ENCODE measurements around the gene FLCN. TPM values are rescaled to one million over a fixed set of nuclear protein-coding genes. Genes with fewer than 3 reads are reported as not detected.

FLCN gene
- total and polyA plus RNA-seq, 10 of the 15 experiments (the other 5 are each of a cell fraction or from before 2014, with no cell fraction given), result 1.1 to 24.7 (median 10.4) TPM

- DNase-seq (ENCODE audit: low read depth, low spot score), result no peak
- in situ Hi-C loops (cut with MboI) (no loop called here), intact Hi-C loops (cut with micrococcal nuclease; ENCODE audit: unreplicated experiment) (no loop called here)
- WGBS (ENCODE audit: insufficient coverage, insufficient replicate concordance, low lambda C conversion rate, missing lambda C conversion rate), result 73% methylated on average over 10 of the region's 10 CpGs
- ATAC-seq, result no peak
- Histone ChIP-seq H3K4me3 (no peak overlapping the region), H3K4me1 (ENCODE audit: control insufficient read depth, insufficient read depth, low read length) (no peaks in the 10 kb centered on the region), H3K9me3 (replicated peaks; ENCODE audit: control insufficient read depth, insufficient read depth, low read length) (no peaks in the 10 kb centered on the region), H3K36me3 (ENCODE audit: control insufficient read depth in 2 of 2, insufficient read depth in 2 of 2, low read length in 1 of 2) (peaks cover 0 to 4% of the 10 kb centered on the region in 2 experiments; a peak in 1 of 4 replicates), H2AFZ (ENCODE audit: control insufficient read depth, low read depth, low read length) (no peak overlapping the region), H3K4me2 (ENCODE audit: control insufficient read depth, insufficient read depth) (no peak overlapping the region), H3K27ac (ENCODE audit: control insufficient read depth, insufficient read depth) (no peak overlapping the region), H3K27me3 (replicated peaks in 1 of 2; ENCODE audit: control insufficient read depth in 2 of 2, insufficient read depth in 2 of 2, low read length in 1 of 2) (no peaks in the 10 kb centered on the region), H3K79me2 (ENCODE audit: control insufficient read depth, insufficient read depth, low read length) (peaks cover 6% of the 10 kb centered on the region), H4K20me1 (ENCODE audit: control insufficient read depth, insufficient read depth) (no peaks in the 10 kb centered on the region), H3K9ac (ENCODE audit: control insufficient read depth, insufficient read depth, low read length) (no peak overlapping the region)
- TF ChIP-seq MYC (IDR thresholded peaks at IDR 0.05; ENCODE audit: insufficient read depth, insufficient read length, insufficient replicate concordance, low read length, severe bottlenecking) (no peak), CBX5 (IDR thresholded peaks at IDR 0.05; ENCODE audit: low read depth) (no peak), CTCF (IDR thresholded peaks at IDR 0.05 in 2 of 3, conservative IDR thresholded peaks at IDR 0.05 in 1 of 3; ENCODE audit: control insufficient read depth in 2 of 3, extremely low read depth in 1 of 3, insufficient read depth in 1 of 3, low read depth in 3 of 3, low read length in 3 of 3) (no peak), MAX (IDR thresholded peaks at IDR 0.05; ENCODE audit: low read depth, low read length) (no peak), CEBPB (IDR thresholded peaks at IDR 0.05; ENCODE audit: borderline replicate concordance in 1 of 2, low read depth in 2 of 2, low read length in 2 of 2) (no peak)
- TF ChIP-seq, protein P1, sequence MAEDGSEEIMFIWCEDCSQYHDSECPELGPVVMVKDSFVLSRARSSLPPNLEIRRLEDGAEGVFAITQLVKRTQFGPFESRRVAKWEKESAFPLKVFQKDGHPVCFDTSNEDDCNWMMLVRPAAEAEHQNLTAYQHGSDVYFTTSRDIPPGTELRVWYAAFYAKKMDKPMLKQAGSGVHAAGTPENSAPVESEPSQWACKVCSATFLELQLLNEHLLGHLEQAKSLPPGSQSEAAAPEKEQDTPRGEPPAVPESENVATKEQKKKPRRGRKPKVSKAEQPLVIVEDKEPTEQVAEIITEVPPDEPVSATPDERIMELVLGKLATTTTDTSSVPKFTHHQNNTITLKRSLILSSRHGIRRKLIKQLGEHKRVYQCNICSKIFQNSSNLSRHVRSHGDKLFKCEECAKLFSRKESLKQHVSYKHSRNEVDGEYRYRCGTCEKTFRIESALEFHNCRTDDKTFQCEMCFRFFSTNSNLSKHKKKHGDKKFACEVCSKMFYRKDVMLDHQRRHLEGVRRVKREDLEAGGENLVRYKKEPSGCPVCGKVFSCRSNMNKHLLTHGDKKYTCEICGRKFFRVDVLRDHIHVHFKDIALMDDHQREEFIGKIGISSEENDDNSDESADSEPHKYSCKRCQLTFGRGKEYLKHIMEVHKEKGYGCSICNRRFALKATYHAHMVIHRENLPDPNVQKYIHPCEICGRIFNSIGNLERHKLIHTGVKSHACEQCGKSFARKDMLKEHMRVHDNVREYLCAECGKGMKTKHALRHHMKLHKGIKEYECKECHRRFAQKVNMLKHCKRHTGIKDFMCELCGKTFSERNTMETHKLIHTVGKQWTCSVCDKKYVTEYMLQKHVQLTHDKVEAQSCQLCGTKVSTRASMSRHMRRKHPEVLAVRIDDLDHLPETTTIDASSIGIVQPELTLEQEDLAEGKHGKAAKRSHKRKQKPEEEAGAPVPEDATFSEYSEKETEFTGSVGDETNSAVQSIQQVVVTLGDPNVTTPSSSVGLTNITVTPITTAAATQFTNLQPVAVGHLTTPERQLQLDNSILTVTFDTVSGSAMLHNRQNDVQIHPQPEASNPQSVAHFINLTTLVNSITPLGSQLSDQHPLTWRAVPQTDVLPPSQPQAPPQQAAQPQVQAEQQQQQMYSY (CRISPR knock-in tag; IDR thresholded peaks at IDR 0.05), result no peak
- POLR2A ChIA-PET, result no interaction called here
- no TSS peak for BruUV-seq (replicated peaks)
- RAD21 ChIA-PET (ENCODE audit: unreplicated experiment), result no interaction called here
- no peak for FAIRE-seq
- CTCF ChIA-PET, result no interaction called here
- SMC1A ChIA-PET (ENCODE audit: uncharacterized antibody, unreplicated experiment), result no interaction called here
Observed at GRCh38 chr17:17241656-17242055, 4.7 kb upstream of the FLCN start.
